Hypothalamus (tissue), 51 donors: ENCODE measurements around the gene TRAK2.
"Not testable (repeated sequence)": the region's sequence is repeated elsewhere in the genome, so short reads cannot be mapped to it uniquely, and the experiment has no call there.

Experiments
- DNase-seq, 51 donors: peaks; one replicate each; lab custom pipeline; 2025; lab: John Stamatoyannopoulos, UW

TRAK2 gene, protein sequence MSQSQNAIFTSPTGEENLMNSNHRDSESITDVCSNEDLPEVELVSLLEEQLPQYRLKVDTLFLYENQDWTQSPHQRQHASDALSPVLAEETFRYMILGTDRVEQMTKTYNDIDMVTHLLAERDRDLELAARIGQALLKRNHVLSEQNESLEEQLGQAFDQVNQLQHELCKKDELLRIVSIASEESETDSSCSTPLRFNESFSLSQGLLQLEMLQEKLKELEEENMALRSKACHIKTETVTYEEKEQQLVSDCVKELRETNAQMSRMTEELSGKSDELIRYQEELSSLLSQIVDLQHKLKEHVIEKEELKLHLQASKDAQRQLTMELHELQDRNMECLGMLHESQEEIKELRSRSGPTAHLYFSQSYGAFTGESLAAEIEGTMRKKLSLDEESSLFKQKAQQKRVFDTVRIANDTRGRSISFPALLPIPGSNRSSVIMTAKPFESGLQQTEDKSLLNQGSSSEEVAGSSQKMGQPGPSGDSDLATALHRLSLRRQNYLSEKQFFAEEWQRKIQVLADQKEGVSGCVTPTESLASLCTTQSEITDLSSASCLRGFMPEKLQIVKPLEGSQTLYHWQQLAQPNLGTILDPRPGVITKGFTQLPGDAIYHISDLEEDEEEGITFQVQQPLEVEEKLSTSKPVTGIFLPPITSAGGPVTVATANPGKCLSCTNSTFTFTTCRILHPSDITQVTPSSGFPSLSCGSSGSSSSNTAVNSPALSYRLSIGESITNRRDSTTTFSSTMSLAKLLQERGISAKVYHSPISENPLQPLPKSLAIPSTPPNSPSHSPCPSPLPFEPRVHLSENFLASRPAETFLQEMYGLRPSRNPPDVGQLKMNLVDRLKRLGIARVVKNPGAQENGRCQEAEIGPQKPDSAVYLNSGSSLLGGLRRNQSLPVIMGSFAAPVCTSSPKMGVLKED

DNA sequence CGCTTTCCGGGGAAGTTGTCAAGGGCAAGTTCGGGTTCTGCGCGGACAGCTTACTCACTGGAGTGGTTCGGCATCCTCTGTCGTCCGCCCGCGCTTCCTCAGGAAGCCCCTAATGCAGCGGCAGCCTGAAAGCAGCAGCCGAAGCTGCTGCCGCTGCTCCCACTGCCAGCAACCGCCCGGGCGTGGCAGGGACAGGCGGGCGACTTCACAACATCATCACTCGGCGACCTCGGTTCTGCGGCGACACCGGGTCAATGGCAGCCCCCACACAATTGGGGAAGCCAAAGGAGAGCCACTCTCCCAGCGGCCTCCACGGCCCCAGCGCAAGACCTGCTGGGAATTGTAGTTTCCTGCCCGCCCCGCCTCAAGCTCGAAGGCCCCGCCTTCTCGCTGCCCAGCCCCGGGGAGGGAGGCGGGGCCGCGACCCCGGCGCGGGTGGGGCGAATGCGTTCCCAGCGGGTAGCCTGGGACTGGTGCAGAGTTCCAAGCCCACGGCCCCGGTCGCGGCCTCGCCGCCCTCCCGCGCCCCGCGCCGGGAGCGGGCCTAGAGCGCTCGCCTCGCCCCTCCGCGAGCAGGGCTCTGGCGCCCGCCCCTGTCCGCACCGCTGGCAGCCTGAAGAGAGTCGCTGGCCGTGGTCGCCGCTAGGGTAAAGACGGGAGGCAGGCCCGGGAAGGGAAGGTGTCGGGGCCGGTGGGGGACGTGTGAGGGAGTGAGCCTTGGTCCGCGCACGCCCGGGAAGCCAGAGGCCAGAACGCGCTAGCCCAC is at the start of gene TRAK2, which contains the start of gene STRADB:
TRAK2 (minus strand) TSS at position 167 of the 766 bp plus-strand sequence. CDS start 30,951 bp downstream, outside the sequence.
STRADB (plus strand) TSS at position 449 of the 766 bp plus-strand sequence. CDS start 3,101 bp downstream, outside the sequence.
- DNase-seq, result peak; percentile 76 to 98 (median 95)

GRCh38 chr2:201500534-201500933 is 49.3 kb upstream of the TRAK2 start:
- DNase-seq, result no peak

GRCh38 chr2:201496785-201497184 is 45.5 kb upstream of the TRAK2 start:
- DNase-seq, result no peak

DNA sequence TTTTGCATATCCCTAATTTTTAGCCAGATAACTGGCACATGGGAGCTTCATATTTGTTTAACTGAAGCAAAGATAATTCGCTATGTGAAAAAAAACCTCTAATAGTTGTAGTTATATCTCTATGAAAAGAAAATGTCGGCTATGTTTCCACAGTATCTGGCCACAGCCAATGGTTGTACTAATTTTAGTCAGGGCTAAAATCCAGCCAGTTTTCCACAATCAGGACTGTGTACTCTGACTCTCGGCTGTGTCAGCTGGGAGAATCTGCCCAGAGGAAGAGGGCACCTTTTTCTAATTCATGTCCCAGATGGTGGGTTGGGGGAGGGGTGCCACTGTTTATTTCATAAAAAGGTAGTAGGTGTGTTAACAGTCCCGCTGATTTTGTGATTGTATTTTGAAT is 39.0 kb upstream of the TRAK2 start:
- no peak for DNase-seq

DNA sequence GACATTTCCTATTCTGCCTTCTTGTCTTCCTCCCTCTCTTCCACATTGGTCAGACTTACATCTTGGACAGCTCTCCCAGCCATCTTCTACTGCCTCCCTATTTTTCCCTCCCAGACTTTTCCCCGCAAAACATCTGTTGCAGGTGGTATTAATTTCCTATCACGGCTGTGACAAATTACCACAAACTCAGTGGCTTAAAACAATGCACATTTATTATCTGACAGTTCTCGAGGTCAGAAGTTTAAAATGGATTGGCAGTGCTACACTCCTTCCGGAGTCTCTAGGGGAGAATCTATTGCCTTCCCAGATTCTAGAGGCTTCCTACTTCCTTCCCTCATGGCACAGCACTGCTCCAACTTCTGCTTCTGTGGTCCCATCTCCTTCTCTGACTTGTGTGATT is 33.5 kb upstream of the TRAK2 start:
- no peak for DNase-seq

GRCh38 chr2:201483758-201484157 is 32.5 kb upstream of the TRAK2 start:
- DNase-seq, result not testable (repeated sequence)

- no peak for DNase-seq
Observed at GRCh38 chr2:201483342-201483741, 32.1 kb upstream of the TRAK2 start.

- DNase-seq, result no peak
Observed at GRCh38 chr2:201482543-201482942, 31.3 kb upstream of the TRAK2 start.

GRCh38 chr2:201472411-201472810 is 21.2 kb upstream of the TRAK2 start:
- DNase-seq, result no peak

DNA sequence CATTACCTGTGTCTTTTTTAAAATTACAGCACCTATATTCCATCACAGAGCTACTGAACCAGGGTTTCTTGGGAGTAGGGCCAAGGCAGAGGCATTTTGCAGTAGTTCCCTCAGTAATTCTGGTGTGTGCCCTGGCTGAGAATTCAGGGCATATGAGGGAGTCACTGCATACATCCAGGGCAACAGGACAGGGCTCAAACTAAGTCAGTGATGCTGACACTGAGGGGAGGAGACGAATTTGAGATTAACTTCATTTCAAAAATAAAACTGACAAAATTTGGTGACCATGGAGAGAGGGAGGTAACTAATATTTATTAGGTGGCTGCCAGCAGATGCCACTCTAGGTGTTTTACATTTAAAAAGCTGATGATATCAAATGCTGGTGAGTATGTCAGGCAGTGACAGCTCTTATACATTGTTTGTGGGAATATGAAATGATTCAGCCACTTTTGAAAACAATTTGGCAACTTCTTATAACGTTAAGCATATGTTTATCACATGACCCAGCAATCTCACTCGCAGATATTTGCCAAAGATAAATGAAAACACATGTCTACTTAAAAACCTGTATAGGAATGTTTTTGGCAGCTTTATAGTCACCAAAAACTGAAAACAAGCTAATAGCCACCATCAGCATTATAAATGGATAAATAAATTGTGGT is 20.6 kb upstream of the TRAK2 start:
- no peak for DNase-seq

DNA sequence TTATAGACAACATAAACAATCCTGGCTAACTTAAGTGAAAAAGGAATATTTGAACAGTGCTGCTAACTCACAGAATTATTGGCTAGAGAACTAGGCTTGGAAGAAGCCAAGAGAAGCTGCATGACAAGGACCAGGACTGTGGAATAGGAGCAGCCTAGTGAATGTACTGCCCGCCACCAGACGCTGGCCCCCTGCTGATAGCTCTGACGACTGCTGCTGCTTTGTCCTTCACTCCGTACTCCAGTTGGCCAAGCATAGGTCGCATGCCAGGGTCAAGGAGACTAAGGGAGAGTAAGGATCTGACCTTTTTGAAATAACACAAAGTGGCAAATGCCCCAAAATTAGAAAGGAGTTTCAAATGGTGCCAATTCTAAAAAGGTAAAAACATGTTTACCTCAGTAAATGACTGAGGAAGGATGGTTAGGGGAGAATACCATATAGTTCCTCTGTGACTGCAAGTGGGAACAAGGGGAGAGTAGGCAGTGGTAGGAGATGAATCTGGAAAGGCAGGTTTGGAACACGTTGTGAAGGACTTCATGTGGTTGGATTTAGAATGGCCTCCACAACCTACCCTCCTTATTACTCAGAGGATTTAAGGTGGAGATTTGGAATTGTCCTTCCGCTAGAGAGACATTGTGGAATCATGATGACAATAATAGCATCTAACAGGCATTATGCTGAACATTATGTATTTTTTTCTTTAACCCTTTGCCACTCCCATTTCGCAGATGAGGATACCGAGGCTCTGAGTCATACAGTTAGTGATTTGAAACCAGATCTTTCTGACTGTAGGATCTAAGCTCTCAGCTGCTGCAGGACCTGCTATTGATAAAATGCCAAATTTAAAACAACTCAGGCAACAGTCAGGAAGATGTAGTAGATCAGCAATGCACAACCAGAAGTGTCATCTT is 19.8 kb upstream of the TRAK2 start:
- no peak for DNase-seq

DNA sequence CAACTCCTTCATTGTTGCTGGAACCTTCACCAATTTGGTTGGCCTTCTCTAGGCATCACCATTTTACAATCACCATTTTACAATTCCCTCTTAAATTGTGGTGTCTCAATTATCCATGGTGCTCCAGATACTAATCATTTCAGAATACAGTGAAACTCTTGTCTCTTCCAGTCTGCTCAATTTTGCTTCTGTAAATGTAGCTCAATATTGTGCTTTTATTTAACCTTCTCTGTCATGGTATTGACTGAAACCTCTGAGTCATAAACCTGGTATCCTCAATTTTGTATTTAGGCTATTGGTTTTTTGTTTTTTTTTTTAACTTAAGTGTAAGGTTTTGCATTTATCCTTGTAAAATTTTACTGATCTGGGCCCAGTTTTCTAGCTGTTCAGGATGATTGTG is 16.4 kb upstream of the TRAK2 start:
- no peak for DNase-seq

GRCh38 chr2:201466050-201466675 is 14.9 kb upstream of the TRAK2 start:
- DNase-seq, result no peak

GRCh38 chr2:201465524-201465971 is 14.3 kb upstream of the TRAK2 start:
- DNase-seq, result peak in 23 of 51 donors; percentile 4 to 53 (median 20)

DNA sequence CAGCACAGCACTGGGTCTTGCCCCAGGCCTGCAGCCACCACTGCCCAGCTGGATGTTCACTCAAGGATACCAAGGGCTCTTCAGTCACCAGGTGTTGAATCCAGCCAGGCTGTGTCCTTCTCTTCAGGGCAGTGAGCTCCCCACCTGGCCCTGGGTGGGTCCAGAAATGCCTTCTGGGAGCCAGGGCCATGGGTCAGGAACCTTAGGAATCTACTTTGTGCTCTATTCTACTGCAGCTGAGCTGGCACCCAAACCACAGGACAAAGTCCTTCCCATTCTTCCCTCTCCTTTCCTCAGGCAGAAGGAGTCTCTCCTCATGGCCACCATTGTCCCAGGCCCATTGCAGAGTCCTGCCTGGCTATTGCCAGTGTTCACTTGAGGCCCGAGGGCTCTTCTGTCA is 13.3 kb upstream of the TRAK2 start:
- DNase-seq, result no peak

DNA sequence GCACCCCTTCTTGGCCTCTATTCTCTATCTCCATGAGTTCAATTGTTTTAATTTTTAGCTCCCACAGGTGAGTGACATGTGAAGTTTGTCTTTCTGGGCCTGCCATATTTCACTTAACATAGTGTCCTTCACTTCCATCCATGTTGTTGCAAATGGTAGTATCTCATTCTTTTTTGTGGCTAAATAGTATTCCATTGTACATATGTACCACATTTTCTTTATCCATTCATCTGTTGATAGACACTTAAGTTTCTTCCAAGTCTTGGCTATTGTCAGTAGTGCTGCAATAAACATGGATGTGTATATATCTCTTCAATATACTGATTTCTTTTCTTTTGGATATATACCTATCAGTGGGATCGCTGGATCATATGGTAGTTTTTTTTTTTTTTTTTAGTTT is 9.3 kb upstream of the TRAK2 start:
- DNase-seq, result no peak

DNA sequence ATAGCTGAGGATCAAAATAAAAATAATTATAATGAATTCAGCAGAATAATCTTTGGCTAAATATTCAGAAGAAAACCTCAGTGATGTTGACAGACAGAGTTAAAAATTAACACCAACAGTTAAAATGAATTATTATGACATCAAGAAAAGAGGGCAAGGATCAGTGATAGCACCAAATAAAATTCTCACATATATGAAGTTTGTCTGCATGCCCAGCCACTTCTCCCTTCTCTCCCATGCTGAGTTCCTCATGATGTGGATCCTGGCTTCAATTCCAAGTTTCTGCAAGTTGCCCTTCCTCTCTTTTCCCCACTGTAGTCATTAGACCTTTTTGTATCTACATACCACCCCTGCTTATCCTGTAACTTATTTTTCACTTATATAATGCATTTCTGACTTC is 7.1 kb upstream of the TRAK2 start:
- DNase-seq, result no peak

DNA sequence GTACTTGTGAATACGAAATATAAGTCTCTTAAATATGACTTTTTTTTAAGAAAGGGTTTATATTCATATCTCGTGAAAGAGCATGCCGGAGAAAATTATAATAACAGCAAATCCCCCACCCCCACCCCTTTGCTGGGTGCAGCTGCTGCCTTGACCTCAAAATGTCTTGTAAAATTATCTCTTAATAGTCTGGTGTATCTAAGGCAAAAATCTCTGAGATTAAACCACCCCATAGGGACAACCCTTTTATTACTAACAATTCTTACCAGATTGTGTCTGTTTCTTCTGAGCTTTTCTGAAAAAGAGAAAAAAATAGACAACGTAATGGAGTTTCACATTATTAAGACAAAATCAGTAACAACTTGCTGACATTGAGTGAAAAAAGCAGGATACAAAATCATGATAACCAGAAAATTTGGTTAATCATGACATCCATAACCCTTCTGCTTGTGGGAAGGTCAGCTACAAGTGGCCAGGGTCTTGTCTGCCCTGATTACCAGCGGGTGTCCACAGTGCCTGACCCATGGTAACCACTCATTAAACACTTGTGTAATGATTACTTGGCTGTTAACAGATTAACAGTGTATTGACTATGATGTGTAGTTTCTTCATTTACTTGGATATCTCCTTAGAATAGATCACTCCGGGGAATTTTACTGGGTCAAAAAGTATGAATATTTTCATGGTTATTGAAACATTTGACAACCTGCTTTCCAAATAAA is 1.8 kb upstream of the TRAK2 start:
- DNase-seq, result no peak
